ENCODE measurements around the gene LYL1. TPM values are rescaled to one million over a fixed set of nuclear protein-coding genes. Genes with fewer than 3 reads are reported as not detected.

LYL1 gene
- total and polyA plus RNA-seq, 9 of the 15 experiments (the other 6 are each of a cell fraction or from before 2014, with no cell fraction given): 1.3 to 266 (median 34.0) TPM

GRCh38 chr19:13104360-13104847 is 1.7 kb upstream of the LYL1 start (continued):
- TF ChIP-seq ZBTB1 (CRISPR knock-in tag; IDR thresholded peaks at IDR 0.05; ENCODE audit: borderline replicate concordance, low read depth): no peak; the same call in 1 of the 2 replicates
- TF ChIP-seq CBFB (CRISPR knock-in tag; IDR thresholded peaks at IDR 0.05): no peak
- TF ChIP-seq NCOA6 (IDR thresholded peaks at IDR 0.05): no peak
- TF ChIP-seq ZBED1 (IDR thresholded peaks at IDR 0.05): no peak
- TF ChIP-seq HEY1 (CRISPR knock-in tag; IDR thresholded peaks at IDR 0.05; ENCODE audit: borderline replicate concordance): no peak
- TF ChIP-seq NEUROD1 (IDR thresholded peaks at IDR 0.05; ENCODE audit: borderline replicate concordance, low read depth, low read length, partially characterized antibody): peak; percentile 27
- no peak for TF ChIP-seq FOXA1 (IDR thresholded peaks at IDR 0.05; ENCODE audit: borderline replicate concordance)
- TF ChIP-seq ZNF518B (CRISPR knock-in tag; IDR thresholded peaks at IDR 0.05): no peak
- peak; percentile 81; the same call in 1 of the 2 replicates for TF ChIP-seq GATAD2A (IDR thresholded peaks at IDR 0.05)
- TF ChIP-seq MBD1 (CRISPR knock-in tag; IDR thresholded peaks at IDR 0.05): no peak
- no peak for TF ChIP-seq BACH1 (tag; IDR thresholded peaks at IDR 0.05)
- TF ChIP-seq E4F1 (CRISPR knock-in tag; IDR thresholded peaks at IDR 0.05; ENCODE audit: borderline replicate concordance): no peak
- TF ChIP-seq THAP7 (CRISPR knock-in tag; IDR thresholded peaks at IDR 0.05): peak; percentile 44; the same call in 1 of the 2 replicates
- TF ChIP-seq FOXA3 (CRISPR knock-in tag; conservative IDR thresholded peaks at IDR 0.05 in 1 of 2, IDR thresholded peaks at IDR 0.05 in 1 of 2): no peak
- TF ChIP-seq ZNF507 (tag; conservative IDR thresholded peaks at IDR 0.05): no peak
- TF ChIP-seq FOXK1 (CRISPR knock-in tag; IDR thresholded peaks at IDR 0.05; ENCODE audit: borderline replicate concordance): no peak
- no peak for TF ChIP-seq SMARCE1 (IDR thresholded peaks at IDR 0.05)
- no peak for TF ChIP-seq SMARCA4 (IDR thresholded peaks at IDR 0.05)
- no peak for TF ChIP-seq ZNF41 (CRISPR knock-in tag; conservative IDR thresholded peaks at IDR 0.05)
- no peak for TF ChIP-seq PTTG1 (tag; IDR thresholded peaks at IDR 0.05; ENCODE audit: low read depth)
- no peak for TF ChIP-seq SMARCB1 (IDR thresholded peaks at IDR 0.05; ENCODE audit: insufficient read length, low read depth)

Data from K562 (cell line).